Colon (tissue), 2 donors: Measurements from ENCODE around the gene MGME1.
"Not testable (repeated sequence)": the region's sequence is repeated elsewhere in the genome, so short reads cannot be mapped to it uniquely, and the experiment has no call there.

Experiments
- FAIRE-seq: peaks from 2 replicates; lab custom pipeline; 2012; peaks lifted over from hg19 to GRCh38; lab: Jason Lieb, UNC
- donor health status: control.
- donor health status: control.

Gene MGME1

DNA sequence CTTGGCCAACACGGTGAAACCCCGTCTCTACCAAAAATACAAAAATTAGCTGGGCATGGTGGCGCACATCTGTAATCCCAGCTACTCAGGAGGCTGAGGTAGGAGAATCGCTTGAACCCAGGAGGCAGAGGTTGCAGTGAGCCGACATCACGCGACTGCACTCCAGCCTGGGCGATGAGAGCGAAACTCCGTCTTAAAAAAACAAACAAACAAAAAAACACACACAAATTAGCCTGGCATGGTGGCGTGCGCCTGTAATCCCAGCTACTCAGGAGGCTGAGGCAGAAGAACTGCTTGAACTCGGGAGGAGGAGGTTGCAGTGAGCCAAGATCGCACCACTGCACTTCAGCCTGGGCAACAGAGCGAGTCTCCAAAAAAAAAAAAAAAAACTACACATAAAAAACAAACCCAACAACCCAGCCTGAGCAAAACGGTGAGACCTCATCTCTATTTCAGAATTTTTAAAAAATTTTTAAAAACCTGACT is 8.4 kb upstream of the MGME1 start:
- not testable (repeated sequence) for FAIRE-seq

GRCh38 chr20:17960927-17961586 is 7.8 kb upstream of the MGME1 start:
- no peak for FAIRE-seq

DNA sequence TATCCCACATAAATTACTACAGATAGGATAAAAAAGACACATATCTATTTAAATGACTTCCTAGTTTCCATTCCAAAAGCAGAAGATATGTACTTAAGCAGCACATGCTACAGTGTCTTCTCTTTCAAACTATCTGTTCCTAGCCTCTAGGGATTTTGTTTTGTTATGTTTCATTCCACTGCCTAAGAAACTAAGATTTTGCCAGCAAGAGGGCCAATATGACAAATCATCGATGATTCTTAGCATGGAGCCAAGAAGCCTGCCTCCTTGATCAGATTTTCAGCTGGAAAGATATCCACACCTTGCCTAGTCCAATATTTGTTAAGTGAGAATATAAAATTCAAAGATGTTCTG is 7.3 kb upstream of the MGME1 start:
- no peak for FAIRE-seq

DNA sequence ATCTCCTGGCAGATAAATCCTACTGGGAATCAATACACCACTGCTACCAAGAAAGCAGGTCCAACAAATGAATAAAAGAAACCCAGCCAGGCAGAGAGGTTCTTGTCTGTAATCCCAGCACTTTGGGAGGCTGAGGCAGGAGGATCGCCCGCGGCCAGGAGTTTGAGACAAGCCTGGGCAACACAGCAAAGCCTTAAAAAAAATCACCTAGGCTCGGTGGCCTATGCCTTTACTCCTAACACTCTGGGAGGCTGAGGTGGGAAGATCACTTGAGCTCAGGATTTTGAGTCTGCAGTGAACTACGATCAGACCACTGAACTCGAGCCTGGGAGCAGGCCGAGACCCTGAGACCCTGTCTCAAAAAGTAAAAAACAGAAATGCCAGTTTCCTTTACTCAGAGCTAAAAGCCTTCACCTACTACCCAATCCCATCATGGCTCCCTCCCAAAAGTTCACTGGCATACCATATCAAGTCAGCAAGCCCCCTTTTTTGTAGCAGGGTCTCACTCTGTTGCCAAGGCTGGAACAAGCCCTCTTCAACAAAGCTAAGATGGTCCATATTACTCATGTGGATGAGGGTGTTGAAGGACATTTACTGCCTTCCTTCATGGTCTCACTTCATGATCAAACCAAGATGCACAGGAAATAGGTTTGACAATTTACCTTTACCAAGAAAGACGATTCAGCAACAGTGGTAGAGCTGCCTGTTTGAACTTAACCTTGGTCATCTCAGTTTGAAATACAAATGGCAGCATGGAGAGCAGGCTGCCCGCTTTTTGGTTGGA is 5.5 kb upstream of the MGME1 start:
- no peak for FAIRE-seq

- no peak for FAIRE-seq
Observed at GRCh38 chr20:17964073-17964472, 4.7 kb upstream of the MGME1 start.

DNA sequence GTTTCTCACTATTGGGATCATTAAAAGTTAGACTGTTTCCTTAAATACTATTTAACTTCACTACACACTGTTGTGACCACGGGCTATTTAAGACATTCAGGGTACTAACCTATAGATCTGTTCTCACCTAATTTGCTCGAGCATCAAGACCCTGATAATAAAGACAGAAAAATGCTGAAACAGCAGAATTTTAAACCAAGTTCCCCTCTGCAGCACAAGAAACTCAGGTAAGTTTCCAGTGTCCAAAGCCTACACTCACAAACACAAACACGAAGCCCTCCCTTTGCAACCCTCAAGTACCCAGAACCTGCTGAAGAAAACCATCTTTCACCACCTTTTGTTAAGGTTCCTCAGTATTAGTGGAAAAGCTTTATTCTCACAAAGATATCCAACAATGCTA is 4.2 kb upstream of the MGME1 start:
- no peak for FAIRE-seq

GRCh38 chr20:17965042-17965697 is 3.6 kb upstream of the MGME1 start:
- FAIRE-seq: no peak

GRCh38 chr20:17966432-17967310 is 2.1 kb upstream of the MGME1 start:
- FAIRE-seq: no peak

DNA sequence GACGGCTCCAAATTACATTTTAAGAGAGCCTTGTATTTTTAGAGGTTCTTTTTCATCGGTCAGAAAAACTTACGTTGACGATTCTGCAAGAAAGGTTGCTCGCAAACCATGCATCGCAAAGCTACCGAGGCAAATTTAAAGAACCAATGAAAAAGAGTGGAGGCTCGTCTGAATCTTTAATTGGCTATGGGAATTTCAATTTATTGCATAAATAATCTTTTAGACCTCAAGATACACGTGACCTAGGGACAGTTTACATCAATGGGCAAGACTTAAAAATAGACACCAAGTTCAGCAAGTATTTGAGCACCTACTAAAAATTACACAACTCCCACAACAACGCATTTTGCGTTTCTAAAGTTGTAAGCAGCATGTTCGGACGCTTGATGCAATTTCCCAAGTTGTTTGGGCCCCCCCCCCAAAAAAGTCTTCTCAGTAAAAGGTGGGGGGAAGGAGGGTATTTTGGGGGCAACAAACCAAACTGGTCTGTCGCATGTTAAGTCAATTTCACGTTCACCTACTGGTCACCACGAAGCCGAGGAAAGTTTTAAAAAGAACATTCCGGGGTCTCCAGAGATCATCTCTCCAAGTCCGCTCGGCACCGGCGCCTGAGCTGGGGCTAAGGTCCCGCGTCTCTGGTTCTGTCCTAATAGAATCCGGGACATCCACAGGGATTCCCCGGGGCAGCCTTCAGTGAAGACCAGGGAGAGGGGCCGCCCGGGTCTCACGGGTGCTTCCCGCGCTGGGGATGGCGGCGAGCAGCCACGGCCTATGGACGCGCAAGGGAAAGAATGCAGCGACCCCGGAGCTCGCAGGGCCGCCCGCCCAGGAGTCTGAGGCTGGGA is 1.1 kb upstream of the MGME1 start:
- FAIRE-seq: no peak

- FAIRE-seq: no peak
Observed at GRCh38 chr20:17969278-17969883, 563 bp downstream of the MGME1 start.

DNA sequence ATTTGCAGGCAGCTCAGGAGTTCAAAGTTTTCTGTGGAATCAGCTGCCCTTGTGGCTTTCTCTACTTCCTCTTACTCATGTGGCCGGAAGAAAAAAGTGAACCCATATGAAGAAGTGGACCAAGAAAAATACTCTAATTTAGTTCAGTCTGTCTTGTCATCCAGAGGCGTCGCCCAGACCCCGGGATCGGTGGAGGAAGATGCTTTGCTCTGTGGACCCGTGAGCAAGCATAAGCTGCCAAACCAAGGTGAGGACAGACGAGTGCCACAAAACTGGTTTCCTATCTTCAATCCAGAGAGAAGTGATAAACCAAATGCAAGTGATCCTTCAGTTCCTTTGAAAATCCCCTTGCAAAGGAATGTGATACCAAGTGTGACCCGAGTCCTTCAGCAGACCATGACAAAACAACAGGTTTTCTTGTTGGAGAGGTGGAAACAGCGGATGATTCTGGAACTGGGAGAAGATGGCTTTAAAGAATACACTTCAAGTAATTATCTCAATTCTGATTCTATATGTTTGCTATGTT is 1.1 kb downstream of the MGME1 start:
- no peak for FAIRE-seq

- FAIRE-seq: no peak
Observed at GRCh38 chr20:17971300-17972013, 2.6 kb downstream of the MGME1 start.

DNA sequence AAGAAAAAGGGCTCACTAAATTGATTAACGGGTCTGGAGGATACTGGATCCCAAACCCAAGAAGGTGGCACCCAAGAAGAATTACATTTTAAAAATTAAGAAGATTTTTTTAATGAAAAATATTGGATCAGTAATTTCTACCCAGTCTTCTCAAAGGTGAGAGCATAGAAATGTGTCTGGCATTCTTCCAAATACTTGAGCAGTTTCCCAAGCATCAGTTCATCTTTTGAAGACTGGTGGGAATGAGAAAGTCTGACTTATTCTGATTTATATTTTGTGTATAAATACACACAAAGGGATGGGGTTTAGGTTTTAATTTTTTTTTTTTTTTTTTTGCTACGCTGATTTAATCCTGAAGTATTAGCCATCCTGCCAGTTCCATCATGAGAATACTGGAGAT is 3.3 kb downstream of the MGME1 start:
- FAIRE-seq: no peak

GRCh38 chr20:17976305-17976704 is 7.5 kb downstream of the MGME1 start:
- FAIRE-seq: no peak

DNA sequence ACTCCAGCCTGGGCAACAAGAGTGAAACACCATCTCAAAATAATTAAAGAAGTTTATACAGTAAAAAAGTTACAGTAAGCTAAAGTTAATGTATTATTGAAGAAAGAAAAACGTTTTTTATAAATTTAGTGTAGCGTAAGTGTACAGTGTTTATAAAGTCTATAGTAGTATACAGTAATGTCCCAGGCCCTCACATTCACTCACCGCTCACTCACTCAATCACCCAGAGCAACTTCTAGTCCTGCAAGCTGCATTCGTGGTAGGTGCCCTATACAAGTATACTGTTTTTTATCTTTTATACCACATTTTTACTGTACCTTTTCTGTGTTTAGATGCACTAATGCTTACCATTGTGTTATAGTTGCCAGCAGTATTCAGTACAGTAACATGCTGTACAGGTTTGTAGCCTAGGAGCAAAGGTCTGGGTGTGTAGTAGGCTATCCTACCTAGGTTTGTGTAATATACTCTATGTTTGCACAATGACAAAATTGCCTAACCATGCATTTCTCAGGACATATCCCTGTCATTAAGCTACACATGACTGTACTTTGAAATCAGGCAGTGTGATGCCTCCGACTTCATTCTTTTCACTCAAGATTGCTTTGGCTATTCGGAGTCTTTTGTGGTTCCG is 16.7 kb downstream of the MGME1 start:
- FAIRE-seq: no peak

GRCh38 chr20:17987988-17988387 is 19.2 kb downstream of the MGME1 start:
- no peak for FAIRE-seq

DNA sequence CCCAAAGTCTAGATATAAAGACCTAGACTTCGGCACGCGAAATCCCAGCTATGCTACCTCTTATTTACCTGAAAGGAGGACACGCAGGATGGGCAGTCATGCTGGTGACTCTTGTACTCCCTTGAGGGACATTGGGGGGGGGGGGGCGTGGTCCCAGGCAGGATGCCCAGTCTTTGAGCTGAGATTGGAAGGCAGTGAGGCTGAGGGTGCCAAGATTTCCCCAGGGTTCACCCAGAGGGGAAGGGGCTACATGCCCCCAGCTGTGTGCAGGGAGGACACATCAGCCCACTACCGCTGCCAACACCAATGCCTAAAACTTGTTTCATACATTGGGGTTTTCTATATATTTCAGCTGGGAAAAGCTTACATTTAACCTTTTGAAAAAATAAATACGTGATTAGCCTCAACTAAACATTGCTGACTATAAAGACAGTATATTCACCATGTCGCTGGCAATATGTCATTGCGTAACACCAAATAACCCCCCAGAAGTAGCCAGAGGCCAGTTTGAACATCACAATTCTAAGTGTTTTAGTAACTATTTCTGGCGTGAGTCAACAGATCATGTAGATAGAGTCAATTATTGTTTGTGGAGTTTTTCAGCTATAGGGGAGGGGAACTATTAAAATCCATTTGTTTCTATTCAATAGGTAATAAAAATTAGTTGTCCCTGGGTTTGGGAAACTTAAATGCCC is 21.6 kb downstream of the MGME1 start:
- FAIRE-seq: no peak

DNA sequence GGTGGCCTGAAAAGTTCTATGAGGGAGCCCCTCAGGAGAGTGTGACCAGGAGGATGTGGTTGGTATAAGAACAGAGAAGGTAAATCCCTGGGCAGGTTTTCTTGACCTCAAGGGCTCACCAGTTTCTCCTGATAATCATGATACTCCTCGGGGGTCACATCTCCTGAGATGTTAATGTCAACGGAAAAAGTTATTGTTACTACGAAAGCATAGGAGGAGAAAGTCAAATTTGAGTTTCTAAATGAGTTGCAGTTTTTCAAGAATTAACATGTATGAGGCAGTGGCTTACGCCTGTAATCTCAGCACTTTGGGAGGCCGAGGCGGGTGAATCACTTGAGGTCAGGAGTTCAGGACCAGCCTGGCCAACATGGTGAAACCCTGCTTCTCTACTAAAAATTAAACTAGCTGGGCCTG is 23.4 kb downstream of the MGME1 start:
- no peak for FAIRE-seq
